HL-60 (cell line): ENCODE measurements around the gene EIF1AD.
"Not testable (repeated sequence)": the region's sequence is repeated elsewhere in the genome, so short reads cannot be mapped to it uniquely, and the experiment has no call there.

Experiments
- DNase-seq, 2 experiments: peaks; one replicate each; pipeline ENCODE4 v3.0.0-alpha.2; 2010 to 2020; ENCODE audit warnings: low read depth in 1 of 2, low spot score in 1 of 2
- H3K27ac ChIP-seq: fragments of 250-450 bp; sonication (Bioruptor Pico); replicated peaks from 2 replicates; pipeline ENCODE4 v1.5.1; 2020; ENCODE audit warnings: mild to moderate bottlenecking, moderate library complexity
- H3K27me3 ChIP-seq: fragments of 250-450 bp; sonication (Bioruptor Pico); 2 replicates; pipeline ENCODE4 v1.5.1; 2021; ENCODE audit warnings: mild to moderate bottlenecking, moderate library complexity; ENCODE audit not compliant: insufficient read depth, poor library complexity, severe bottlenecking
- H3K4me3 ChIP-seq: replicated peaks from 2 replicates; pipeline ENCODE4 v1.5.1; 2011; ENCODE audit warnings: mild to moderate bottlenecking, control low read depth, low read length; ENCODE audit not compliant: insufficient read depth
- GABPA ChIP-seq: IDR thresholded peaks from 2 replicates; pipeline ENCODE4 v1.6.1; 2012; ENCODE audit warnings: low read depth
- POLR2AphosphoS5 ChIP-seq: IDR thresholded peaks from 2 replicates; pipeline ENCODE4 v1.6.1; 2012; ENCODE audit warnings: low read depth
- SPI1 ChIP-seq: IDR thresholded peaks from 2 replicates; pipeline ENCODE4 v1.6.1; 2012; ENCODE audit warnings: low read depth, mild to moderate bottlenecking, borderline replicate concordance
- TF ChIP-seq, protein P1 (sequence below): IDR thresholded peaks from one replicate; pipeline ENCODE4 v1.5.1; 2011; ENCODE audit warnings: low read length, control low read depth, inconsistent platforms; ENCODE audit not compliant: insufficient read depth
- TF ChIP-seq, protein P2 (sequence below): IDR thresholded peaks from 2 replicates; pipeline ENCODE4 v1.6.1; 2012; ENCODE audit warnings: low read depth; ENCODE audit not compliant: insufficient replicate concordance

Gene EIF1AD

DNA sequence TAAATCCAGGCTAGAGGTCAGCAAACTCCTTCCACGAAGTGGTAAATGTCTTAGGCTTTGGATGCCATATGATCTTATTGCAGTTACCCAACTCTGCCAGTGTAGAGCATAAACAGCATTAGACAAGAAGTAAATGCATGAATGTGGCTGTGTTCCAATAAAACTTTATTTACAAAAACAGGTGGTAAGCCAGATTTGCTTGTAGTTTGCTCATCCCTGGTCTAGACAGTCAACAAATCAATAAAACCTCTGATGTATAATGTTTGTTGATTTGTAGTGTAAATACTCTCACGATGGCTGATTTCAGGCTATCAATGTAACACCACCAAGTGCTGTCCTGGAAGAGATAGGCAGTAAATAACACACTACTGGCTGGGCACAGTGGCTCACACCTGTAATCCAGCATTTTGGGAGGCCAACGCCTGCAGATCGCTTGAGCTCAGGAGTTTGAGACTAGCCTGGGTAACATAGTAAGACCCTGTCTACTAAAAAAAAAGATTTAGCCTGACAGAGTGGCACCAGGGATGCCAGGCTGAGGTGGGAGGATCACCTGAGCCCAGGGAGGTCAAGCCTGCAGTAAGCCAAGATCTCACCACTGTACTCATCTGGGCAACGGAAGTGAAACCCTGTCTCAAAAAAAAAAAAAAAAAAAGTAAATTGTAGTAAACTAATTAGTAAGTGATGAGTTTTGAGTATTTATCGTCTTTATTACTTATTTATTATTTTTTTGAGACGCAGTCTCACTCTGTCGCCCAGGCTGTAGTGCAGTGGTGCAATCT, 31.2 kb upstream of the EIF1AD start:
- TF ChIP-seq, protein P1, sequence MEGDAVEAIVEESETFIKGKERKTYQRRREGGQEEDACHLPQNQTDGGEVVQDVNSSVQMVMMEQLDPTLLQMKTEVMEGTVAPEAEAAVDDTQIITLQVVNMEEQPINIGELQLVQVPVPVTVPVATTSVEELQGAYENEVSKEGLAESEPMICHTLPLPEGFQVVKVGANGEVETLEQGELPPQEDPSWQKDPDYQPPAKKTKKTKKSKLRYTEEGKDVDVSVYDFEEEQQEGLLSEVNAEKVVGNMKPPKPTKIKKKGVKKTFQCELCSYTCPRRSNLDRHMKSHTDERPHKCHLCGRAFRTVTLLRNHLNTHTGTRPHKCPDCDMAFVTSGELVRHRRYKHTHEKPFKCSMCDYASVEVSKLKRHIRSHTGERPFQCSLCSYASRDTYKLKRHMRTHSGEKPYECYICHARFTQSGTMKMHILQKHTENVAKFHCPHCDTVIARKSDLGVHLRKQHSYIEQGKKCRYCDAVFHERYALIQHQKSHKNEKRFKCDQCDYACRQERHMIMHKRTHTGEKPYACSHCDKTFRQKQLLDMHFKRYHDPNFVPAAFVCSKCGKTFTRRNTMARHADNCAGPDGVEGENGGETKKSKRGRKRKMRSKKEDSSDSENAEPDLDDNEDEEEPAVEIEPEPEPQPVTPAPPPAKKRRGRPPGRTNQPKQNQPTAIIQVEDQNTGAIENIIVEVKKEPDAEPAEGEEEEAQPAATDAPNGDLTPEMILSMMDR, result no peak
- TF ChIP-seq, protein P2, sequence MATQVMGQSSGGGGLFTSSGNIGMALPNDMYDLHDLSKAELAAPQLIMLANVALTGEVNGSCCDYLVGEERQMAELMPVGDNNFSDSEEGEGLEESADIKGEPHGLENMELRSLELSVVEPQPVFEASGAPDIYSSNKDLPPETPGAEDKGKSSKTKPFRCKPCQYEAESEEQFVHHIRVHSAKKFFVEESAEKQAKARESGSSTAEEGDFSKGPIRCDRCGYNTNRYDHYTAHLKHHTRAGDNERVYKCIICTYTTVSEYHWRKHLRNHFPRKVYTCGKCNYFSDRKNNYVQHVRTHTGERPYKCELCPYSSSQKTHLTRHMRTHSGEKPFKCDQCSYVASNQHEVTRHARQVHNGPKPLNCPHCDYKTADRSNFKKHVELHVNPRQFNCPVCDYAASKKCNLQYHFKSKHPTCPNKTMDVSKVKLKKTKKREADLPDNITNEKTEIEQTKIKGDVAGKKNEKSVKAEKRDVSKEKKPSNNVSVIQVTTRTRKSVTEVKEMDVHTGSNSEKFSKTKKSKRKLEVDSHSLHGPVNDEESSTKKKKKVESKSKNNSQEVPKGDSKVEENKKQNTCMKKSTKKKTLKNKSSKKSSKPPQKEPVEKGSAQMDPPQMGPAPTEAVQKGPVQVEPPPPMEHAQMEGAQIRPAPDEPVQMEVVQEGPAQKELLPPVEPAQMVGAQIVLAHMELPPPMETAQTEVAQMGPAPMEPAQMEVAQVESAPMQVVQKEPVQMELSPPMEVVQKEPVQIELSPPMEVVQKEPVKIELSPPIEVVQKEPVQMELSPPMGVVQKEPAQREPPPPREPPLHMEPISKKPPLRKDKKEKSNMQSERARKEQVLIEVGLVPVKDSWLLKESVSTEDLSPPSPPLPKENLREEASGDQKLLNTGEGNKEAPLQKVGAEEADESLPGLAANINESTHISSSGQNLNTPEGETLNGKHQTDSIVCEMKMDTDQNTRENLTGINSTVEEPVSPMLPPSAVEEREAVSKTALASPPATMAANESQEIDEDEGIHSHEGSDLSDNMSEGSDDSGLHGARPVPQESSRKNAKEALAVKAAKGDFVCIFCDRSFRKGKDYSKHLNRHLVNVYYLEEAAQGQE, result no peak
- TF ChIP-seq SPI1 (no peak), GABPA (no peak), POLR2AphosphoS5 (no peak)

DNA sequence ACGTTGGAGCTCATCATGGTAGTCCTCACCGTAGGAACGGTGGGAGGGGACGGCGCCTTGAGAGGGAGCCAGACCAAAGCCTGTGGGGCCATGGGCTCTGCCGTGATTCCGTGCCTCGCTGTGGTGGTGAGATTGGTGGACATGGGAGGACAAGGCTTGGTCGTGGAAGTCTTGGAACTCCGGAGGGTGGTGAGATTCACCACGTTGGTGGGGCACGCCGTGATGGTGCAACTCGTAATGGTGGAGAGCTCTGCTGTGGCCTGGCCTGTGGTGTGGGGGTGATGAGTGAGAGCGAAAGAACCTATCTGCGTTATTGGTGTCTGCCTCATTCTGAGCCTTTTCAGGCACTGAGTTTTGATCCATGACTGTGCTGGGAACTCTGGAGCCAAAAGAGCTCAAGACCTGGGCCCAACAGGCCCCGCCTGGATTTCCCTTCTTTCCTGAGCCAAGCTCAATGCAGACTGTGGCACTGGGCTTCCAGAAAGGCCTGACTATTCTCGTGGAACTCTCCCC, 24.1 kb upstream of the EIF1AD start, which contains the start of gene CATSPER1:
CATSPER1 (minus strand) TSS at position 463 of the 513 bp plus-strand sequence; CDS start at position 363, 100 bp downstream.
- peaks cover 5% of the 10 kb centered on the region for H3K27me3 ChIP-seq
- H3K27ac ChIP-seq, result no peak within 1 kb of the TSS
- no peak within 1 kb of the TSS for H3K4me3 ChIP-seq
- DNase-seq, result no peak
- TF ChIP-seq GABPA, result no peak
- TF ChIP-seq, protein P2, result no peak
- no peak for TF ChIP-seq POLR2AphosphoS5
- TF ChIP-seq, protein P1, result no peak
- TF ChIP-seq SPI1, result no peak

More for the DNA sequence above, 31.2 kb upstream of the EIF1AD start:
- Histone ChIP-seq H3K4me3 (no peak overlapping the region), H3K27ac (no peak overlapping the region), H3K27me3 (peaks cover 2% of the 10 kb centered on the region)
- no peak for DNase-seq

DNA sequence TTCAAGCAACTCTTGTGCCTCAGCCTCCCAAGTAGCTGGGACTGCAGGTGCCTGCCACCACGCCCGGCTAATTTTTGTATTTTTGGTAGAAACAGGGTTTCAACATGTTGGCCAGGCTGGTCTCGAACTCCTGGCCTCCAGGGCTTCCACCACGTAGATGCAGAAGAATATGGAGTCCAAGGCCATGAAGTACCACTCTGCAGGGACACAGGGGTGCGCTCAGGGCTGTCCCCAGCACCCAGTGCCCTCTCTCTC, 21.2 kb upstream of the EIF1AD start:
- H3K4me3 ChIP-seq, DNase-seq, H3K27me3 ChIP-seq, H3K27ac ChIP-seq: not testable (repeated sequence)

DNA sequence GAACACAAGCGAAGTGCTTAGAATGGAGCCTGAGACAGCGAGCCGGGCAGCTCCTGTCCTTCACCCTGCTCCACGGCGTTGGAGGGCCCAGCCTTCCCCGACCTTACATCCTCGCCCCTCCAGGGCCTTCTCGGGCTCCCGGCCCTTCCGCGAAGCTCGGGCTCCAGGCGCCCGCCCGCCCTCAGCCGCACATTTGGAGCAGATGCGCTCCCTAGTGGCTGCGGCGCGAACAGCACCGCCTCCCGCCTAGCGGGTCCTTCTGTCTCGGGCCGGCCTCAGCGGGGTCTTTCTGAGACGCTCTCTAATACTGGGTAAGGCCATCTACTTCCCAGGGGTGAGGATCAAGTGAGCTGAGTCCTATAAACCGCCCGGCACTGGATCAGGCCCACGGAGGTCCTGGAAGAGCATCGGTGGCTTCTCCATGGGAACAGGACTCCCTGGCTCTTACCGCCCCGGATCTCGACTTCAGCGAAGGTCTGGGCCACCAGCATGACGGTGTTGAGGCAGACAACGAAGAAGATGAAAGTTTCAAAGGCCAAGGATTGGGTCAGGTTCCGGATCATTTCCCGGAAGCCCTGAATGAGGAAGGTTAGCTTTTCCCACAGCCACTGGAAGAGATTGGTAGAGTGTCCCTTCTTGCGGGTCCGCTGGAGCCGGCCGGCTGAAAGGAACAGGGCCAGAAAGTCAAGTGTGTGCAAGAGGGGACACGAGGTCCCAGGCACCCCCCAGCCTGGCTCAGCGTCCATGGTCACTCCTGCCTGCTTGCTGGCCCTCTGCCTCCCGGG, 20.6 kb upstream of the EIF1AD start:
- Histone ChIP-seq H3K27ac (no peak overlapping the region), H3K4me3 (peak overlapping the region; percentile 23), H3K27me3 (peaks cover 5% of the 10 kb centered on the region)
- TF ChIP-seq, protein P1, result peak; percentile 84
- no peak for TF ChIP-seq GABPA
- peak in 1 of 2 experiments; percentile 58 for DNase-seq
